ENCODE data around the gene POR.

The POR gene

DNA sequence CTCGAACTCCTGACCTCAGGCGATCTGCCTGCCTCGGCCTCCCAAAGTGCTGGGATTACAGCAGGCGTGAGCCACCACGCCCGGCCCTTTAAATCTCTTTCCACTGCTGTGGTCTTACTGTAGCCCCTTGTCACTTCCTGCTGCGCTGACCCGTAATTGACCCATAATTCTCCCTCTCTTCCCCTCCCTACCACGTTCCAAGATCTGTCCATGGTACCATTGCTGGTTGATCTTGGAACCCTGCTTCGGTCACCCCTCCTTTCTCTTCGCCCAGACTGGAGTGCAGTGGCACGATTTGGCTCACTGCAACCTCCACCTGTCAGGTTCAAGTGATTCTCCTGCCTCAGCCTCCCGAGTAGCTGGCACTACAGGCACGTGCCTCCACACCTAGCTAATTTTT lies 6.5 kb downstream of the POR start:
- no peak overlapping the region for H3K4me3 ChIP-seq (replicated peaks; ENCODE audit: low read depth, low read length)
- TF ChIP-seq, protein P1, sequence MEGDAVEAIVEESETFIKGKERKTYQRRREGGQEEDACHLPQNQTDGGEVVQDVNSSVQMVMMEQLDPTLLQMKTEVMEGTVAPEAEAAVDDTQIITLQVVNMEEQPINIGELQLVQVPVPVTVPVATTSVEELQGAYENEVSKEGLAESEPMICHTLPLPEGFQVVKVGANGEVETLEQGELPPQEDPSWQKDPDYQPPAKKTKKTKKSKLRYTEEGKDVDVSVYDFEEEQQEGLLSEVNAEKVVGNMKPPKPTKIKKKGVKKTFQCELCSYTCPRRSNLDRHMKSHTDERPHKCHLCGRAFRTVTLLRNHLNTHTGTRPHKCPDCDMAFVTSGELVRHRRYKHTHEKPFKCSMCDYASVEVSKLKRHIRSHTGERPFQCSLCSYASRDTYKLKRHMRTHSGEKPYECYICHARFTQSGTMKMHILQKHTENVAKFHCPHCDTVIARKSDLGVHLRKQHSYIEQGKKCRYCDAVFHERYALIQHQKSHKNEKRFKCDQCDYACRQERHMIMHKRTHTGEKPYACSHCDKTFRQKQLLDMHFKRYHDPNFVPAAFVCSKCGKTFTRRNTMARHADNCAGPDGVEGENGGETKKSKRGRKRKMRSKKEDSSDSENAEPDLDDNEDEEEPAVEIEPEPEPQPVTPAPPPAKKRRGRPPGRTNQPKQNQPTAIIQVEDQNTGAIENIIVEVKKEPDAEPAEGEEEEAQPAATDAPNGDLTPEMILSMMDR (IDR thresholded peaks at IDR 0.05; ENCODE audit: low read length, missing control alignments): no peak
- no peak for DNase-seq (ENCODE audit: low read depth)

DNA sequence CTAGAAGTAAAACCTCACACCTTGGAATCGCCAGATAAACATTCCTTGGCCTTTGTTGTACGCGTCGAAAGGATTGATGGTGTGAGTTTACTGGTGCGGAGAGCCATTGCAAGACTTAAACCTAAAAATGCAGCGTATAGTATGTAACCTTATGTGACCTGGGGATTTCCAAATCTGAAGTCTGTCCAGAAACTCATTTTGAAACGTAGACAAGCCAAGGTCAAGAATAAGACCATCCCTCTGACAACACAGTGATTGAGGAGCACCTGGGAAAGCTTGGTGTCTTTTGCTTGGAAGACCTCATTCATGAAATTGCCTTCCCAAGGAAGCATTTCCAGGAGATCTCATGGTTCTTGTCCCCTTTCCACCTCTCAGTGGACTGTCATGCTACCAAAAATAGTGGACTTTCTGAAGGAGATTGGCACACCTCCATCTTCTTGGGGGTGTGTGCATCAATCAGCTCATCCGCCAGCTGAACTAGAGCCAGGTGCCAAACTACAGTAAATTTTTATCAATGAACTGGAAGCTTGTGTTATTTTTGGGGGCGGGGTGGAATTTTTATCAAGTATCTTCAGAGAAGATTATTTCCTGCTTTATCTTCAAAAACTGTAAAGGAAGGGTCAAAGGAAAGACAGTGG lies 8.1 kb downstream of the POR start:
- H3K4me3 ChIP-seq (replicated peaks; ENCODE audit: low read depth, low read length): no peak overlapping the region
- DNase-seq (ENCODE audit: low read depth): no peak
- TF ChIP-seq, protein P1 (IDR thresholded peaks at IDR 0.05; ENCODE audit: low read length, missing control alignments): no peak

DNA sequence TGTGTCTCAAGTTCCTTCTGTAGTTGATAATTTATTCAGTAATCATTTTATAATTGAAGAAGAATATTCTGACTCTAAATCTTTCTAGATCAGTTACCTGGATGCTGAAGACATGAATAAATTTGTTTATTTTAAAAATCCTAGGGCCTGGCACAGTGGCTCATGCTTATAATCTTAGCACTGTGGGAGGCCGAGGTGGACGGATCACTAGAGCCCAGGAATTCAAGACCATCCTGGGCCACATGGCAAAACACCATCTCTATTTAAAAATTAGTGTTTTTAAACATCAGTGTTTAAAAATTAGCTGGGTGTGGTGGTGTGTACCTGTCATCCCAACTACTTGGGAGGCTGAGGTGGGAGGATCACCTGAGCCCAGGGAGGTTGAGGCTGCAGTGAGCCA lies 9.3 kb downstream of the POR start:
- DNase-seq (ENCODE audit: low read depth): no peak
- H3K4me3 ChIP-seq (replicated peaks; ENCODE audit: low read depth, low read length): no peak overlapping the region
- TF ChIP-seq, protein P1 (IDR thresholded peaks at IDR 0.05; ENCODE audit: low read length, missing control alignments): no peak

DNA sequence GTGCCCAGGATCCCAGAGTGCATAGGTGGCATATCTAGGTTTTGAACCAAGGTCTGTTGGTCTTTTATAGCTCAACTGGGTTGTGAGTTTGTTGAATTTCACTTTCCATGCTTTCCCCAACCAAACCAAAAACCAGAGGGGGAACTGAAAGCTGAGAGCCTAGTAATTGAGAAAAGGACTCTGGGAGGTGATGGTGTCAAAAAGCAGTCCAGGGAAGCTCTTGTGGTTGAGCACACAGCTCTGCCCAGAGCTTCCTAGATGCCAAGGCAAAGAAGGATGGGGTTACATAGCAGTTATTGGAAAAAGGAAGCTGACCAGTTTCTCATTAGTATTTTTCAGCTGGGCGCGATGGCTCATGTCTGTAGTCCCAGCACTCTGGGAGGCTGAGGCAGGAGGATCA lies 9.9 kb downstream of the POR start:
- TF ChIP-seq, protein P1 (IDR thresholded peaks at IDR 0.05; ENCODE audit: low read length, missing control alignments): no peak
- no peak for DNase-seq (ENCODE audit: low read depth)
- no peak overlapping the region for H3K4me3 ChIP-seq (replicated peaks; ENCODE audit: low read depth, low read length)

DNA sequence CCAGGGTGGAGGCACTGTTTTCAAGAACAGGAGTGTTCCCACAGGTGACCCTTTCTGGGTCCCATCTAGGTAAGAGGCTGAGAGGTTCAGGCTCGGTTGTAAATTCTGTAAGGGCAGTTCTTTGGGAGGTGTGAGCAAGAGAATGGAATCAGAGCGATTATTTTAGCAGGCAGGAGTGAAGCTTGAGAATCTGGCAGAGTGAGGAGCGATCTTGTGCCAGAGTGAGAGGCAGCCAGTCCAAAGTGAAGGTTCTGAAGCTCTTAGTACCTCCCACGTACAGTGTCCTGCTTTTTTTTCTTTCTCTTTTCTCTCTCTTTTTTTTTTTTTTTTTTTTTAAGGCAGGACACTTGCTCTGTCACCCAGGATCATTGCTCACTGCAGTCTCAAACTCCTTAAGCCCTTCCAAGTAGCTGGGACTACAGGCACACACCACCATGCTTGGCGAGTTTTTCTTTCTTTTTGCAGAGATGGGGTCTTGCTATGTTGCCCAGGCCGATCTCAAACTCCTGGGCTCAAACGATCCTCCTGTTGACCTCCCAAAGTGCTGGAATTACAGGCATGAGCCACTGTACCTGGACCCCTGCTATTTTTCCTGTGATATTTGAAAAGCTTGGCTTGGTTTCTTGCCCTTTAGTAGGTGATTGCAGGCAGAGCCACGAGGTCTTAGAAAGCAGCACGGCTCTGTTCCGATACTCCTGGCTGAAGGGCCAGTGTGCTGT lies 10.9 kb downstream of the POR start:
- H3K4me3 ChIP-seq (replicated peaks; ENCODE audit: low read depth, low read length): no peak overlapping the region
- TF ChIP-seq, protein P1 (IDR thresholded peaks at IDR 0.05; ENCODE audit: low read length, missing control alignments): no peak
- no peak for DNase-seq (ENCODE audit: low read depth)

DNA sequence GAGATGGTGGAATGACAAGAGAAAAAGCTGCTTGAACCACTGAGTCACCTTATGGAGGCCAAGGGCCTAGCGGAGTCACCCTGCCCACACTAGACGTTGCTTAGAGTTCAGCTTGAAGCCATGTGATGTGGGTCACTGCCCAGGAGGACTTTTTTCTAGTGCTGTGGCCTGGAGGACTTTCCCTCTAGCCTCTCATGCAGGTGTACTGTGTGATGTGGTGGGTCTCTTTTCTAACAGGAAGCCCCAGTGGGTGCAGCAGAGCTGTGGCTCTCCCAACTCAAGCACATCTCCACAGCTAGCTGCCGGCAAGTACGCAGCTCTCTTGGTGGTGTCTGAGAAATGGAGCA lies 13.6 kb downstream of the POR start:
- H3K4me3 ChIP-seq (replicated peaks; ENCODE audit: low read depth, low read length): no peak overlapping the region
- no peak for DNase-seq (ENCODE audit: low read depth)
- TF ChIP-seq, protein P1 (IDR thresholded peaks at IDR 0.05; ENCODE audit: low read length, missing control alignments): no peak

DNA sequence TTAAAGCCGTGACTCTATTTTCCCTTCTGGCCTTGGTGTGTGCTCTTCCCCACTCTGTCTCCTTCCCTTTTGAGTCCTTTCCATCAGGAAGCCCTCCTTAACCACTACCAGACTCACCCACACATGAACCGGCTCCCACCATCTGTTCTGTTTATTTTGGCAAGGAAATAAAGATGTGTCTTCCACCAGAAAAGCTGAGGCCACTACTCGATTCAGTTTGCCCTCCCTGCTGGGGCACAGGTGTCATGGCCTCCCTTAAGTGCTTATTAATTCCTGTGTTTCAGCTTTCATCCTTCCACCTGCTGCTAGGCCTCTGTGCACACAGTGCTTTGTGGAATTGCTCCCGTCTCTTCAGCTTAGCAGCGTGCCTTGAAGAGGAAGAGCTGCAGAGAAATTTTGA lies 16.7 kb downstream of the POR start:
- no peak for DNase-seq (ENCODE audit: low read depth)
- TF ChIP-seq, protein P1 (IDR thresholded peaks at IDR 0.05; ENCODE audit: low read length, missing control alignments): no peak

More for the DNA sequence above, 16.7 kb downstream of the POR start:
- no peak overlapping the region for H3K4me3 ChIP-seq (replicated peaks; ENCODE audit: low read depth, low read length)

Measured in fibroblast of pulmonary artery (primary cell).